HepG2 (cell line): ENCODE results near the gene SCN8A.

ENCODE experiments used
- ARHGAP35 ChIP-seq: sonication (generic); formaldehyde crosslinking; IDR thresholded peaks from 2 replicates; pipeline ENCODE4 v1.9.0; 2022; ENCODE audit warnings: mild to moderate bottlenecking, inconsistent platforms, moderate library complexity, missing genetic modification reagents, borderline replicate concordance
- CREB1 ChIP-seq, 2 experiments: fragments of 450-650 bp in 1 of 2; IDR thresholded peaks; 2 replicates each; pipeline ENCODE4 v1.6.1; 2016 to 2017; ENCODE audit warnings: control low read depth in 1 of 2, mild to moderate bottlenecking in 1 of 2, missing compliant biosample characterization in 1 of 2, missing genetic modification characterization in 1 of 2
- CTCF ChIP-seq: sonication (generic); formaldehyde crosslinking; IDR thresholded peaks from 2 replicates; pipeline ENCODE4 v1.5.0; 2020; ENCODE audit warnings: mild to moderate bottlenecking, missing genetic modification reagents, moderate library complexity
- FOXM1 ChIP-seq: sonication (generic); formaldehyde crosslinking; IDR thresholded peaks from 2 replicates; pipeline ENCODE4 v1.5.0; 2020; ENCODE audit warnings: missing genetic modification reagents
- KAT8 ChIP-seq: IDR thresholded peaks from 2 replicates; pipeline ENCODE4 v1.6.1; 2016; ENCODE audit warnings: missing genetic modification reagents, missing compliant biosample characterization
- NFATC3 ChIP-seq: sonication (generic); formaldehyde crosslinking; IDR thresholded peaks from 2 replicates; pipeline ENCODE4 v1.5.1; 2020; ENCODE audit warnings: mild to moderate bottlenecking, missing genetic modification reagents
- POLR2G ChIP-seq: fragments of 200-400 bp; formaldehyde crosslinking; IDR thresholded peaks from 2 replicates; pipeline ENCODE4 v1.6.1; 2018; ENCODE audit warnings: mild to moderate bottlenecking, low read depth, low read length, moderate library complexity
- TFDP1 ChIP-seq: IDR thresholded peaks from 2 replicates; pipeline ENCODE4 v1.6.1; 2016; ENCODE audit warnings: missing compliant biosample characterization, missing genetic modification reagents, borderline replicate concordance
- ZNF232 ChIP-seq: sonication (generic); formaldehyde crosslinking; IDR thresholded peaks from 2 replicates; pipeline ENCODE4 v1.4.0; 2020; ENCODE audit warnings: missing genetic modification reagents, borderline replicate concordance
- ZNF24 ChIP-seq: fragments of 450-650 bp; IDR thresholded peaks from 2 replicates; pipeline ENCODE4 v1.6.1; 2017; ENCODE audit warnings: antibody characterized with exemption, mild to moderate bottlenecking
- ZNF329 ChIP-seq: sonication (generic); formaldehyde crosslinking; IDR thresholded peaks from 2 replicates; pipeline ENCODE4 v1.9.0; 2021; ENCODE audit warnings: low read depth, mild to moderate bottlenecking, missing genetic modification reagents

DNA sequence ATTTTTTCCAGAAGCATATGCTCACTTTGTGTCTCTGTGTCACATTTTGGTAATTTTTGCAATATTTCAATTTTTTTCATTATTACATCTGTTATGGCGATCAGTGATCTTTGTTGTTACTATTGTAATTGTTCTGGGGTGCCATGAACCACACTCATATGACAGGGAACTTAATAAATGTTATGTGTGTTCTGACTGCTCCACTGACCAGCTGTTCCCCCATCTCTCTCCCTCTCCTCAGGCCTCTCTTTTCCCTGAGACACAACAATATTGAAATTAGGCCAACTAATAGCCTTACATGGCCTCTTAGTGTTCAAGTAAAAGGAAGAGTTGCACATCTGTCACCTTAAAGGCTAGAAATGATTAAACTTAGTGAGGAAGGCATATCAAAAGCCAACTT lies 46.0 kb downstream of the SCN8A start:
- TF ChIP-seq POLR2G (no peak), CTCF (CRISPR knock-in tag) (no peak), TFDP1 (CRISPR knock-in tag) (no peak), FOXM1 (CRISPR knock-in tag) (no peak), ZNF329 (CRISPR knock-in tag) (no peak), ZNF232 (CRISPR knock-in tag) (no peak), ZNF24 (no peak), KAT8 (CRISPR knock-in tag) (no peak), ARHGAP35 (CRISPR knock-in tag) (no peak), CREB1 (IDR thresholded peaks at IDR 0.05) (no peak), CREB1 (CRISPR knock-in tag; IDR thresholded peaks at IDR 0.05) (no peak), NFATC3 (CRISPR knock-in tag) (no peak)
